Gastroesophageal sphincter (tissue), 3 donors: ENCODE measurements around the gene CYP2F1.

Experiments used
- CTCF ChIP-seq, 4 experiments: fragments of 200-600 bp in 2 of 4; fragments of 450-650 bp in 2 of 4; sonication (generic) in 1 of 4; IDR thresholded peaks; one replicate each; pipeline ENCODE4 v1.5.1; 2017 to 2019; ENCODE audit warnings: antibody characterized with exemption in 4 of 4, mild to moderate bottlenecking in 2 of 4, moderate library complexity in 2 of 4
- EP300 ChIP-seq: sonication (generic); formaldehyde crosslinking; IDR thresholded peaks from one replicate; pipeline ENCODE4 v1.6.1; 2017; ENCODE audit warnings: antibody characterized with exemption, mild to moderate bottlenecking
- POLR2A ChIP-seq, 2 donors: fragments of 450-650 bp; IDR thresholded peaks; one replicate each; pipeline ENCODE4 v1.6.1; 2017; ENCODE audit warnings: antibody characterized with exemption in 2 of 2, mild to moderate bottlenecking in 2 of 2, moderate library complexity in 1 of 2
- POLR2AphosphoS5 ChIP-seq: sonication (generic); formaldehyde crosslinking; IDR thresholded peaks from one replicate; pipeline ENCODE4 v1.6.1; 2017; ENCODE audit warnings: antibody characterized with exemption

- TF ChIP-seq POLR2A (IDR thresholded peaks at IDR 0.05) = no peak
- no peak for TF ChIP-seq CTCF (IDR thresholded peaks at IDR 0.05)
- TF ChIP-seq EP300 = no peak
- no peak for TF ChIP-seq POLR2AphosphoS5
These were observed 17.9 kb upstream of the CYP2F1 start for GRCh38 chr19:41096353-41096752.
